OCI-LY7 (cell line): ENCODE measurements around the gene MAP3K2. TPM values are rescaled to one million over a fixed set of nuclear protein-coding genes. Genes with fewer than 3 reads are reported as not detected.
A peak's percentile ranks its signal among the peaks of the same experiment; 100 is the strongest.

Experiments used
- BruUV-seq: library from RNA; stranded (reverse); fragments of 400-500 nt; replicated peaks from 2 replicates; lab custom pipeline; 2021; lab: Mats Ljungman, UMichigan
- CTCF ChIA-PET: fragments of 300-600 bp; sonication (Branson Sonifier 250); formaldehyde crosslinking; loops from one replicate; lab custom pipeline; 2022; ENCODE audit warnings: antibody characterized with exemption; ENCODE audit not compliant: unreplicated experiment; lab: Charles Lee
- POLR2A ChIA-PET: fragments of 300-600 bp; sonication (Branson Sonifier 250); formaldehyde crosslinking; loops from one replicate; lab custom pipeline; 2022; ENCODE audit warnings: antibody characterized with exemption; lab: Charles Lee
- DNase-seq: peaks from one replicate; pipeline ENCODE4 v3.0.0-alpha.2; 2015; ENCODE audit warnings: low spot score
- H2AFZ ChIP-seq: fragments of 200-600 bp; sonication (generic), shearing (Covaris generic); 2 replicates; pipeline ENCODE4 v1.6.1; 2014; ENCODE audit warnings: mild to moderate bottlenecking, antibody characterized with exemption, low read length, moderate library complexity
- H3K27ac ChIP-seq: fragments of 200-600 bp; sonication (generic); 2 replicates; pipeline ENCODE4 v1.5.1; 2014; ENCODE audit warnings: mixed run types, low read depth, mild to moderate bottlenecking, moderate library complexity, low read length, inconsistent platforms; ENCODE audit not compliant: poor library complexity, severe bottlenecking
- H3K36me3 ChIP-seq: fragments of 200-600 bp; sonication (generic); 2 replicates; pipeline ENCODE4 v1.6.1; 2014; ENCODE audit warnings: mild to moderate bottlenecking, antibody characterized with exemption, low read length, moderate library complexity, mixed read lengths; ENCODE audit not compliant: insufficient read depth
- H3K4me1 ChIP-seq: fragments of 200-600 bp; sonication (generic); 2 replicates; pipeline ENCODE4 v1.5.1; 2014; ENCODE audit warnings: mild to moderate bottlenecking, low read length; ENCODE audit not compliant: insufficient read depth, poor library complexity, severe bottlenecking
- H3K4me2 ChIP-seq: fragments of 200-600 bp; sonication (generic); 2 replicates; pipeline ENCODE4 v1.6.1; 2014; ENCODE audit warnings: mild to moderate bottlenecking, low read length
- H3K4me3 ChIP-seq: fragments of 200-600 bp; sonication (generic); 2 replicates; pipeline ENCODE4 v1.5.1; 2014; ENCODE audit warnings: mild to moderate bottlenecking, low read depth, low read length; ENCODE audit not compliant: poor library complexity, severe bottlenecking
- H3K79me2 ChIP-seq: fragments of 200-600 bp; sonication (generic); 2 replicates; pipeline ENCODE4 v1.6.1; 2016; ENCODE audit warnings: low read depth, mild to moderate bottlenecking, low read length, moderate library complexity, mixed read lengths; ENCODE audit not compliant: insufficient read depth
- H3K9me2 ChIP-seq: fragments of 200-600 bp; sonication (generic); 2 replicates; pipeline ENCODE4 v1.6.1; 2016; ENCODE audit warnings: mild to moderate bottlenecking, low read length, mixed read lengths; ENCODE audit not compliant: insufficient read depth
- H3K9me3 ChIP-seq: fragments of 200-600 bp; sonication (generic); 2 replicates; pipeline ENCODE4 v1.6.1; 2014; ENCODE audit warnings: mild to moderate bottlenecking, mixed run types, low read length, mixed read lengths
- H4K20me1 ChIP-seq: fragments of 200-600 bp; sonication (generic); 2 replicates; pipeline ENCODE4 v1.6.1; 2014; ENCODE audit warnings: mild to moderate bottlenecking, antibody characterized with exemption, low read length, moderate library complexity, mixed read lengths; ENCODE audit not compliant: insufficient read depth
- EZH2phosphoT487 ChIP-seq: fragments of 200-600 bp; sonication (generic); IDR thresholded peaks from 2 replicates; pipeline ENCODE4 v1.6.1; 2018; ENCODE audit warnings: low read depth, borderline replicate concordance, mild to moderate bottlenecking, mixed run types, antibody characterized with exemption, low read length, moderate library complexity, mixed read lengths
- intact Hi-C: fragments of 100-400 bp; cut with micrococcal nuclease; formaldehyde crosslinking; loops from one replicate; pipeline ENCODE4 v1.10.0; 2022; ENCODE audit not compliant: unreplicated experiment
- total RNA-seq, 2 experiments: library from RNA; depleted of rRNA in 1 of 2; stranded (reverse); fragments of >200 nt in 1 of 2; shearing (Covaris generic) in 1 of 2; gene quantifications; 2 replicates each; pipeline ENCODE4 v1.2.3, GENCODE V29; 2014 to 2022
- TF ChIP-seq, protein P1 (sequence below): fragments of 200-600 bp; sonication (generic); conservative IDR thresholded peaks from 2 replicates; pipeline ENCODE4 v1.5.1; 2014; ENCODE audit warnings: mild to moderate bottlenecking, antibody characterized with exemption, low read length, moderate library complexity, mixed read lengths

Gene MAP3K2
- total RNA-seq, 2 experiments from 2014 or later = 33.2 to 52.5 TPM

DNA sequence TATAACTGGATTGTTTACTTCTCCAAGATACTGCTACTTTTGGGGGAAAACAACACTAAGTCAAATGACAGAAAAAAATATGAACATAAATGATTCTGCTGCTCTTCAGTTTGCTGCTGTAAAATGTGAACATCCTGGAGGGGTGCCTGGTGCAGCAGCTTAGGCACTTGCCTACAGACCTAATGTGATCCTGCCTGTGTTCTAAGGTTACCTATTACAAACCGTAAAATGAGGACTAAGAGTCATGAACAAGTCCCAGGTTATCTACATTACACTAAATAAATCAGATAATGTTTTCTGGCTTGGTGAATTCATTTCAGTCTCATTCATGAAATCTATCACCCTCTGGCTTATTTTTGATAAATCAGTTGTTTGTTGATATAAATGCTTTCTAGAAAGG, 55.4 kb downstream of the MAP3K2 start:
- Histone ChIP-seq H2AFZ (no peak overlapping the region), H3K27ac (no peak overlapping the region), H3K4me3 (no peak overlapping the region), H3K9me2 (no peaks in the 10 kb centered on the region), H3K79me2 (no peaks in the 10 kb centered on the region), H3K4me1 (peaks cover 16% of the 10 kb centered on the region), H3K9me3 (no peaks in the 10 kb centered on the region), H4K20me1 (no peaks in the 10 kb centered on the region), H3K36me3 (peaks cover 78% of the 10 kb centered on the region), H3K4me2 (no peak overlapping the region)
- POLR2A ChIA-PET = interaction anchor here (0.7 kb wide), 1 partner anchor 147 kb away, joined by 5 read pairs; no protein-coding TSS in a partner anchor
- DNase-seq = no peak
- no TSS peak for BruUV-seq
- CTCF ChIA-PET = no interaction called here
- TF ChIP-seq EZH2phosphoT487 = no peak
- TF ChIP-seq, protein P1, sequence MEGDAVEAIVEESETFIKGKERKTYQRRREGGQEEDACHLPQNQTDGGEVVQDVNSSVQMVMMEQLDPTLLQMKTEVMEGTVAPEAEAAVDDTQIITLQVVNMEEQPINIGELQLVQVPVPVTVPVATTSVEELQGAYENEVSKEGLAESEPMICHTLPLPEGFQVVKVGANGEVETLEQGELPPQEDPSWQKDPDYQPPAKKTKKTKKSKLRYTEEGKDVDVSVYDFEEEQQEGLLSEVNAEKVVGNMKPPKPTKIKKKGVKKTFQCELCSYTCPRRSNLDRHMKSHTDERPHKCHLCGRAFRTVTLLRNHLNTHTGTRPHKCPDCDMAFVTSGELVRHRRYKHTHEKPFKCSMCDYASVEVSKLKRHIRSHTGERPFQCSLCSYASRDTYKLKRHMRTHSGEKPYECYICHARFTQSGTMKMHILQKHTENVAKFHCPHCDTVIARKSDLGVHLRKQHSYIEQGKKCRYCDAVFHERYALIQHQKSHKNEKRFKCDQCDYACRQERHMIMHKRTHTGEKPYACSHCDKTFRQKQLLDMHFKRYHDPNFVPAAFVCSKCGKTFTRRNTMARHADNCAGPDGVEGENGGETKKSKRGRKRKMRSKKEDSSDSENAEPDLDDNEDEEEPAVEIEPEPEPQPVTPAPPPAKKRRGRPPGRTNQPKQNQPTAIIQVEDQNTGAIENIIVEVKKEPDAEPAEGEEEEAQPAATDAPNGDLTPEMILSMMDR = no peak
- intact Hi-C loops = no loop called here

DNA sequence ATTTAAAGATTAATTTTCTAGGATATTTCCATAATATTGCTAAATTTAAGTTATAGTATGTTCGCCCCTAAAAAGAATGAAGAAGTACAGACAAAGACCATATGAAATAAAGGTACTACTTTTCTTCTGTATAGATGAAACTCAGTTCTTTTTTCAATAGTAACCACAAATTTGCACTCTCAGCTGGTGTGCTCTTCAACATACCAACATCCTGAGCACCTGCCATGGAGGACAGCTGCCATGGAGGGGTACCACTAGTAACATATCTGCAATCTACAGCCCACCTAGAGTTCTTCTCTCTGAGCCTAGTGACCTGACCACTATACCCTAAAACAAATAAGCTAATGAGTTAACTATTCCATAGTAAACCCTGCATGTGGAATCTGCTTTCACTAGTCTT, 57.0 kb downstream of the MAP3K2 start:
- CTCF ChIA-PET = no interaction called here

More for the DNA sequence above, 57.0 kb downstream of the MAP3K2 start:
- Histone ChIP-seq H3K9me3 (no peaks in the 10 kb centered on the region), H3K36me3 (peaks cover 74% of the 10 kb centered on the region), H2AFZ (no peak overlapping the region), H4K20me1 (no peaks in the 10 kb centered on the region), H3K4me1 (peaks cover 16% of the 10 kb centered on the region), H3K4me3 (no peak overlapping the region), H3K79me2 (no peaks in the 10 kb centered on the region), H3K4me2 (peak overlapping the region; percentile 43), H3K9me2 (no peaks in the 10 kb centered on the region), H3K27ac (peak overlapping the region; percentile 25)
- intact Hi-C loops = loop anchor here (2.0 kb wide), 1 partner anchor 56 kb away; the partner anchor contains the start of gene MAP3K2
- TF ChIP-seq, protein P1 = no peak
- TF ChIP-seq EZH2phosphoT487 = no peak
- peak; percentile 65 for DNase-seq
- no TSS peak for BruUV-seq
- POLR2A ChIA-PET = interaction anchor here (0.6 to 0.8 kb wide), 2 partner anchors 26 to 960 kb away, joined by 3 to 4 read pairs; no protein-coding TSS in a partner anchor
